CD4-positive, alpha-beta memory T cell (primary cell): ENCODE results near the gene SKAP2. TPM values are rescaled to one million over a fixed set of nuclear protein-coding genes. Genes with fewer than 3 reads are reported as not detected.

Source experiments
- CTCF ChIA-PET: fragments of 350-600 bp; sonication (Branson Sonifier 250); formaldehyde crosslinking; loops from one replicate; lab custom pipeline; 2021; ENCODE audit warnings: inconsistent platforms; ENCODE audit not compliant: partially characterized antibody; lab: Charles Lee
- POLR2A ChIA-PET: fragments of 350-600 bp; sonication (Branson Sonifier 250); formaldehyde crosslinking; loops from one replicate; lab custom pipeline; 2021; ENCODE audit not compliant: partially characterized antibody; lab: Charles Lee
- DNase-seq, 5 donors: peaks; one replicate each; pipeline versions ENCODE4 v3.0.0 to v3.0.0-alpha.2; 2020 to 2022; ENCODE audit warnings: mixed read lengths in 1 of 5
- H3K27ac ChIP-seq: one replicate; pipeline ENCODE4 v1.7.0; 2013; ENCODE audit warnings: low read depth, low read length
- H3K27me3 ChIP-seq: 2 replicates; pipeline ENCODE4 v1.7.0; 2013; ENCODE audit warnings: mild to moderate bottlenecking, low read length, moderate library complexity; ENCODE audit not compliant: insufficient read depth
- H3K36me3 ChIP-seq: 2 replicates; pipeline ENCODE4 v1.7.0; 2013; ENCODE audit warnings: mild to moderate bottlenecking, low read length, moderate library complexity; ENCODE audit not compliant: insufficient read depth
- H3K4me1 ChIP-seq: 2 replicates; pipeline ENCODE4 v1.7.0; 2013; ENCODE audit warnings: mild to moderate bottlenecking, low read length, moderate library complexity; ENCODE audit not compliant: insufficient read depth
- H3K4me3 ChIP-seq, 2 donors: one replicate each; pipeline ENCODE4 v1.7.0; 2013; ENCODE audit warnings: low read length in 2 of 2, mild to moderate bottlenecking in 1 of 2
- H3K9me3 ChIP-seq, 2 donors: one replicate each; pipeline ENCODE4 v1.7.0; 2013; ENCODE audit warnings: low read length in 2 of 2, control low read depth in 1 of 2; ENCODE audit not compliant: control insufficient read depth in 1 of 2
- H3K27ac Mint-ChIP-seq, 7 donors: one replicate each; pipeline ENCODE4 v1.8.0; 2020 to 2021; ENCODE audit warnings: mixed read lengths in 7 of 7, mild to moderate bottlenecking in 6 of 7, inconsistent platforms in 3 of 7, moderate library complexity in 3 of 7
- H3K27me3 Mint-ChIP-seq, 2 donors: one replicate each; pipeline ENCODE4 v1.8.0; 2020 to 2021; ENCODE audit warnings: mixed read lengths in 2 of 2
- H3K36me3 Mint-ChIP-seq, 2 donors: one replicate each; pipeline ENCODE4 v1.8.0; 2020 to 2021; ENCODE audit warnings: mixed read lengths in 2 of 2, inconsistent platforms in 1 of 2, mild to moderate bottlenecking in 1 of 2
- H3K4me1 Mint-ChIP-seq, 4 donors: one replicate each; pipeline ENCODE4 v1.8.0; 2020 to 2021; ENCODE audit warnings: mixed read lengths in 4 of 4, mild to moderate bottlenecking in 1 of 4
- H3K4me3 Mint-ChIP-seq, 8 donors: one replicate each; pipeline ENCODE4 v1.8.0; 2020 to 2021; ENCODE audit warnings: mixed read lengths in 8 of 8, mild to moderate bottlenecking in 7 of 8, moderate library complexity in 6 of 8, inconsistent platforms in 3 of 8
- H3K9me3 Mint-ChIP-seq, 8 donors: one replicate each; pipeline ENCODE4 v1.8.0; 2020 to 2021; ENCODE audit warnings: mixed read lengths in 8 of 8, mild to moderate bottlenecking in 5 of 8, inconsistent platforms in 3 of 8, moderate library complexity in 1 of 8
- intact Hi-C: fragments of 100-400 bp; cut with micrococcal nuclease; formaldehyde crosslinking; loops from one replicate; pipeline ENCODE4 v1.15.1; 2023
- polyA plus RNA-seq, 2 donors: library from polyadenylated mRNA; unstranded; fragments of 300-500 nt; fragmentation: Illumina TruSeq; gene quantifications; one replicate each; pipeline ENCODE4 v1.2.3, GENCODE V29; 2021
- total RNA-seq, 2 experiments: library from RNA; stranded (reverse); gene quantifications; one replicate each; pipeline ENCODE4 v1.2.3, GENCODE V29; 2021

The SKAP2 gene
- total and polyA plus RNA-seq, 4 experiments from 2014 or later = 6.8 to 25.6 (median 11.3) TPM

- peaks cover 2 to 7% of the 10 kb centered on the region in 2 donors for H3K27me3 Mint-ChIP-seq
- H3K9me3 ChIP-seq = no peaks in the 10 kb centered on the region
- no peaks in the 10 kb centered on the region for H3K9me3 Mint-ChIP-seq
- intact Hi-C loops = no loop called here
- no peak overlapping the region for H3K27ac Mint-ChIP-seq
- H3K27me3 ChIP-seq = no peaks in the 10 kb centered on the region
- H3K4me3 ChIP-seq = no peak overlapping the region
- H3K27ac ChIP-seq = no peak overlapping the region
- no peaks in the 10 kb centered on the region for H3K36me3 ChIP-seq
- ChIA-PET POLR2A (no interaction called here), CTCF (no interaction called here)
- DNase-seq = no peak
- H3K4me3 Mint-ChIP-seq = no peak overlapping the region
- no peaks in the 10 kb centered on the region for H3K4me1 ChIP-seq
- H3K4me1 Mint-ChIP-seq = no peaks in the 10 kb centered on the region
- H3K36me3 Mint-ChIP-seq = peaks cover 0 to 3% of the 10 kb centered on the region in 2 donors
Observed at GRCh38 chr7:26709210-26709990, 155.0 kb downstream of the SKAP2 start.

- CTCF ChIA-PET = interaction anchor here (1.3 to 2.4 kb wide), 3 partner anchors 11 to 24 kb away, joined by 6 to 8 read pairs (median 6); no protein-coding TSS in a partner anchor
- H3K36me3 Mint-ChIP-seq = peaks cover 0 to 4% of the 10 kb centered on the region in 2 donors
- H3K36me3 ChIP-seq = no peaks in the 10 kb centered on the region
- no peak overlapping the region for H3K27ac ChIP-seq
- no peaks in the 10 kb centered on the region for H3K4me1 ChIP-seq
- H3K27me3 ChIP-seq = no peaks in the 10 kb centered on the region
- POLR2A ChIA-PET = no interaction called here
- H3K4me1 Mint-ChIP-seq = no peaks in the 10 kb centered on the region
- DNase-seq = no peak
- H3K27ac Mint-ChIP-seq = no peak overlapping the region
- H3K4me3 Mint-ChIP-seq = no peak overlapping the region
- no peaks in the 10 kb centered on the region for H3K9me3 Mint-ChIP-seq
- no peaks in the 10 kb centered on the region for H3K9me3 ChIP-seq
- intact Hi-C loops = no loop called here
- peaks cover 0 to 11% of the 10 kb centered on the region in 2 donors for H3K27me3 Mint-ChIP-seq
- no peak overlapping the region for H3K4me3 ChIP-seq
Observed at GRCh38 chr7:26705567-26705966, 158.8 kb downstream of the SKAP2 start.

- POLR2A ChIA-PET = no interaction called here
Observed at GRCh38 chr7:26704786-26705185, 159.6 kb downstream of the SKAP2 start.

GRCh38 chr7:26704036-26704435 is 160.4 kb downstream of the SKAP2 start:
- POLR2A ChIA-PET = no interaction called here
- Mint-ChIP-seq H3K27ac (no peak overlapping the region), H3K9me3 (no peaks in the 10 kb centered on the region), H3K4me3 (no peak overlapping the region), H3K36me3 (peaks cover 0 to 4% of the 10 kb centered on the region in 2 donors), H3K27me3 (peaks cover 0 to 8% of the 10 kb centered on the region in 2 donors), H3K4me1 (no peaks in the 10 kb centered on the region)
- no peaks in the 10 kb centered on the region for H3K4me1 ChIP-seq
- H3K36me3 ChIP-seq = no peaks in the 10 kb centered on the region
- no peaks in the 10 kb centered on the region for H3K27me3 ChIP-seq
- DNase-seq = no peak
- CTCF ChIA-PET = interaction anchor here (1.3 to 2.4 kb wide), 4 partner anchors 9 to 334 kb away, joined by 3 to 8 read pairs (median 4); no protein-coding TSS in a partner anchor
- no peaks in the 10 kb centered on the region for H3K9me3 ChIP-seq
- intact Hi-C loops = no loop called here
- no peak overlapping the region for H3K4me3 ChIP-seq
- H3K27ac ChIP-seq = no peak overlapping the region

More at GRCh38 chr7:26704786-26705185, 159.6 kb downstream of the SKAP2 start:
- Histone ChIP-seq H3K9me3 (no peaks in the 10 kb centered on the region), H3K4me1 (no peaks in the 10 kb centered on the region), H3K36me3 (no peaks in the 10 kb centered on the region), H3K27ac (no peak overlapping the region), H3K4me3 (no peak overlapping the region), H3K27me3 (no peaks in the 10 kb centered on the region)
- CTCF ChIA-PET = interaction anchor here (1.3 to 2.4 kb wide), 6 partner anchors 9 to 335 kb away, joined by 3 to 8 read pairs (median 6); no protein-coding TSS in a partner anchor
- no peak for DNase-seq
- intact Hi-C loops = no loop called here
- Mint-ChIP-seq H3K27me3 (peaks cover 0 to 8% of the 10 kb centered on the region in 2 donors), H3K27ac (no peak overlapping the region), H3K4me1 (no peaks in the 10 kb centered on the region), H3K36me3 (peaks cover 0 to 4% of the 10 kb centered on the region in 2 donors), H3K4me3 (no peak overlapping the region), H3K9me3 (no peaks in the 10 kb centered on the region)

GRCh38 chr7:26700893-26701292 is 163.5 kb downstream of the SKAP2 start:
- no peaks in the 10 kb centered on the region for H3K4me1 ChIP-seq
- H3K9me3 ChIP-seq = no peaks in the 10 kb centered on the region
- intact Hi-C loops = no loop called here
- DNase-seq = no peak
- Mint-ChIP-seq H3K27ac (no peak overlapping the region), H3K4me1 (no peaks in the 10 kb centered on the region), H3K4me3 (no peak overlapping the region), H3K9me3 (no peaks in the 10 kb centered on the region), H3K36me3 (peaks cover 0 to 4% of the 10 kb centered on the region in 2 donors), H3K27me3 (peaks cover 2 to 13% of the 10 kb centered on the region in 2 donors)
- no peaks in the 10 kb centered on the region for H3K36me3 ChIP-seq
- no peaks in the 10 kb centered on the region for H3K27me3 ChIP-seq
- no peak overlapping the region for H3K27ac ChIP-seq
- H3K4me3 ChIP-seq = no peak overlapping the region
- CTCF ChIA-PET = interaction anchor here (0.7 to 1.8 kb wide), 4 partner anchors 14 to 449 kb away, joined by 3 to 8 read pairs (median 4); no protein-coding TSS in a partner anchor
- POLR2A ChIA-PET = no interaction called here

- CTCF ChIA-PET = interaction anchor here (0.7 to 1.8 kb wide), 3 partner anchors 13 to 450 kb away, joined by 3 to 8 read pairs (median 5); no protein-coding TSS in a partner anchor
Observed at GRCh38 chr7:26700386-26700785, 164.0 kb downstream of the SKAP2 start.

GRCh38 chr7:26699766-26700165 is 164.6 kb downstream of the SKAP2 start:
- ChIA-PET POLR2A (no interaction called here), CTCF (interaction anchor here (1.3 to 1.8 kb wide), 3 partner anchors 10 to 17 kb away, joined by 3 to 8 read pairs (median 5); no protein-coding TSS in a partner anchor)
- Mint-ChIP-seq H3K4me1 (no peaks in the 10 kb centered on the region), H3K27ac (no peak overlapping the region), H3K9me3 (no peaks in the 10 kb centered on the region), H3K27me3 (peaks cover 2 to 13% of the 10 kb centered on the region in 2 donors), H3K36me3 (peaks cover 0 to 4% of the 10 kb centered on the region in 2 donors), H3K4me3 (no peak overlapping the region)
- H3K9me3 ChIP-seq = no peaks in the 10 kb centered on the region
- no peaks in the 10 kb centered on the region for H3K36me3 ChIP-seq
- H3K27me3 ChIP-seq = no peaks in the 10 kb centered on the region
- H3K4me3 ChIP-seq = no peak overlapping the region
- intact Hi-C loops = no loop called here
- no peaks in the 10 kb centered on the region for H3K4me1 ChIP-seq
- DNase-seq = no peak
- no peak overlapping the region for H3K27ac ChIP-seq

More at GRCh38 chr7:26700386-26700785, 164.0 kb downstream of the SKAP2 start:
- intact Hi-C loops = no loop called here
- POLR2A ChIA-PET = no interaction called here
- no peaks in the 10 kb centered on the region for H3K4me1 ChIP-seq
- Mint-ChIP-seq H3K27me3 (peaks cover 2 to 13% of the 10 kb centered on the region in 2 donors), H3K9me3 (no peaks in the 10 kb centered on the region), H3K36me3 (peaks cover 0 to 4% of the 10 kb centered on the region in 2 donors), H3K4me1 (no peaks in the 10 kb centered on the region), H3K4me3 (no peak overlapping the region), H3K27ac (no peak overlapping the region)
- H3K27me3 ChIP-seq = no peaks in the 10 kb centered on the region
- no peak overlapping the region for H3K4me3 ChIP-seq
- no peaks in the 10 kb centered on the region for H3K9me3 ChIP-seq
- H3K36me3 ChIP-seq = no peaks in the 10 kb centered on the region
- DNase-seq = no peak
- H3K27ac ChIP-seq = no peak overlapping the region
